Upper lobe of left lung (tissue), 6 donors: Measurements from ENCODE around the gene CUEDC1. TPM values are rescaled to one million over a fixed set of nuclear protein-coding genes. Genes with fewer than 3 reads are reported as not detected.

Experiments
- ATAC-seq, 2 donors: fragments of 200-7000 bp; cut with Tn5 transposase; one replicate each; pipeline ENCODE4 v1.9.1; 2022; ENCODE audit warnings: mild to moderate bottlenecking in 2 of 2, moderate library complexity in 2 of 2; ENCODE audit not compliant: low FRiP score in 2 of 2
- DNase-seq, 2 donors: peaks; one replicate each; pipeline ENCODE4 v3.0.0-alpha.2; 2019 to 2020
- H3K27ac ChIP-seq, 4 donors: fragments of 200-600 bp; sonication (generic); one replicate each; pipeline ENCODE4 v1.5.1; 2016 to 2019
- H3K27me3 ChIP-seq, 4 donors: fragments of 200-600 bp; sonication (generic); one replicate each; pipeline ENCODE4 v1.5.1; 2017 to 2019
- H3K36me3 ChIP-seq, 4 donors: fragments of 200-600 bp; sonication (generic); one replicate each; pipeline ENCODE4 v1.5.1; 2016 to 2019
- H3K4me1 ChIP-seq, 4 donors: fragments of 200-600 bp; sonication (generic); one replicate each; pipeline ENCODE4 v1.5.1; 2018 to 2019
- H3K4me3 ChIP-seq, 4 donors: fragments of 200-600 bp; sonication (generic); one replicate each; pipeline ENCODE4 v1.5.1; 2017 to 2019; ENCODE audit warnings: mild to moderate bottlenecking in 2 of 4, moderate library complexity in 1 of 4
- H3K9me3 ChIP-seq, 4 donors: fragments of 200-600 bp; sonication (generic); one replicate each; pipeline ENCODE4 v1.5.1; 2018 to 2019
- CTCF ChIP-seq, 6 experiments: fragments of 450-650 bp in 4 of 6; fragments of 200-600 bp in 2 of 6; sonication (generic) in 2 of 6; IDR thresholded peaks; one replicate each; pipeline ENCODE4 v1.5.1; 2016 to 2019; ENCODE audit warnings: antibody characterized with exemption in 6 of 6
- EP300 ChIP-seq, 4 donors: sonication (generic); formaldehyde crosslinking; IDR thresholded peaks; one replicate each; pipeline ENCODE4 v1.5.1; 2017; ENCODE audit warnings: antibody characterized with exemption in 4 of 4, control low read depth in 2 of 4
- POLR2A ChIP-seq, 4 donors: fragments of 450-650 bp; IDR thresholded peaks; one replicate each; pipeline ENCODE4 v1.5.1; 2016 to 2017; ENCODE audit warnings: antibody characterized with exemption in 4 of 4, mild to moderate bottlenecking in 2 of 4
- POLR2AphosphoS5 ChIP-seq, 2 donors: sonication (generic); formaldehyde crosslinking; IDR thresholded peaks; one replicate each; pipeline ENCODE4 v1.5.1; 2017; ENCODE audit warnings: antibody characterized with exemption in 2 of 2
- WGBS, 2 donors: methylation state at CpG; one replicate each; pipeline ENCODE4 v1.1.5; 2017 to 2018; 5-methylcytosine and 5-hydroxymethylcytosine counted together
- total RNA-seq, 6 donors: library from RNA; depleted of rRNA in 4 of 6; stranded (reverse); fragments of >200 nt in 4 of 6; gene quantifications; one replicate each; pipeline versions ENCODE4 v1.1.0 to v1.2.1, GENCODE V29; 2016 to 2021
- donor health status: DM: no; HTN: no; CAD: no; lungs with moderate emphysema.
- donor health status: DM: no; HTN: yes; CAD: no; lungs with severe emphysema.

CUEDC1 gene
- total RNA-seq, 6 donors from 2014 or later, result 33.3 to 119 (median 54.4) TPM

DNA sequence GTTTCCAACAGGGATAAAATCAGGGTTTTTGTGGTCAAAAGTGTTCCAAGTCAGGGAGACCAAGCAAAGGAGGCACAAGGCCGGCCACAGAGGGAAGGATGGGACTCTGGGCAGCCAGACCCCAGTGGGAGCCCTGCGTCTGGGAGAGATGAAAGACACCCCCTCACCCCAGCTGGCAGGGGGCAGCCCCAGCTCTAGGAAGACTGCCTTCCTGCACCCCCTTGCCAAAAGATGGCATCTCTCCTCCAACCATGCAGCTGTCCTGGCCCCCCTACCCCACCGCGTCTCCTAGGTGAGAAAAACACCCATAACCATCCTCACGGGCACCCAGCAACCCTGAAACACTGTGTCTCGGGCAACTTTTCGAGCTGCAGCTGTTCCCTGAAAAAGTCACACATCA, 51.3 kb downstream of the CUEDC1 start:
- no peak for ATAC-seq
- H3K36me3 ChIP-seq, result no peaks in the 10 kb centered on the region
- no peaks in the 10 kb centered on the region for H3K27me3 ChIP-seq
- no peaks in the 10 kb centered on the region for H3K9me3 ChIP-seq
- peak overlapping the region; percentile 82 to 93 (median 92) for H3K27ac ChIP-seq
- DNase-seq, result no peak
- TF ChIP-seq CTCF (IDR thresholded peaks at IDR 0.05) (no peak), EP300 (IDR thresholded peaks at IDR 0.05) (no peak)
- WGBS, 2 donors, result 86 to 95% methylated on average over 7 of the region's 7 CpGs
- H3K4me1 ChIP-seq, result peaks cover 63 to 77% (median 66%) of the 10 kb centered on the region in 4 donors
- H3K4me3 ChIP-seq, result no peak overlapping the region

DNA sequence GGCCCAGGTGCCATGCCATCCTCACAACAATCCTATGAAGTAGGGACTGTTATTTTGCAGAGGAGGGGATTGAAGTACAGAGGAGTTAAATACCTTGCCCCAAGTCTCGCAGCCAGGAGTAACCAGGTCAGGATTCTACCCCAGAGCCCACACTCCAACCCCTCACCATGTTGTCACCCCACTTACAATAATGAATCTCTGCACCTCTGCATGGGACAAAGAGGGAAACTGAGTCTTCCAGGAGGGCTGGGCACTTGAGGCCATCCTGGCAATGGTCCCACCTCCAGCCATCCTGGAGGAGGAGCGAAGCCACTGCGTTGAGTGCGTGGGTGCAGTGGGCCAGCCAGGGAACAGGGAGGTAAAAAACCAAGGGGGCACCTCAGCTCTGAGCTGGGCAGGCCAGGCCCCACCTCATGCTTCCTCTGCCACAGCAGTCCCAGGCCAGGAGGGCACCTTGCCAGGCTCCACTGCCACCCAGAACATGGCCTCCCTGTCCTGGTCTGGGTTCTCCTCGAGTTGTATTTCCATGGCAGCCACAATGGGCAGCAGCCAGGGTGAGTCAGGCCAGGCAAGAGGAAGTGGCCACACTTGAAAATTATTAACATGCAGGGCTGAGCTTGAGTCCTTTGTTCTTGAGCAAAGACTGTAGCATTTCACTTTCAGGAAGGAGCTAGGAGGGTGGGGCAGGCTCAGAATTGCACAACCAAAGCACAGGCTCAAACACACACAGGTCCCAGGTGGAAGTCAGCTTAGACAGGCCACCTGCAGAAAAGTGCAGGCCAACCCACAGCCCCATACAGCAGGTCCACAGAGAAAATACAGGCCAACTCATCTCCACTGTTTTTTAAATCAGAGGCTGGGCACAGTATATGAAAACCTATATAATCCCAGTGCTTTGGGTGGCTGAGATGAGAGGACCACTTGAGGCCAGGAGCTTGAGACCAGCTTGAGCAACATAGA, 52.1 kb downstream of the CUEDC1 start:
- TF ChIP-seq CTCF (IDR thresholded peaks at IDR 0.05) (no peak), POLR2A (IDR thresholded peaks at IDR 0.05) (peak in 2 of 4 donors; percentile 16 to 39), POLR2AphosphoS5 (IDR thresholded peaks at IDR 0.05) (peak; percentile 77 to 84), EP300 (IDR thresholded peaks at IDR 0.05) (peak in 2 of 4 donors; percentile 28 to 80)
- ATAC-seq, result peak; percentile 81 to 88
- no peaks in the 10 kb centered on the region for H3K9me3 ChIP-seq
- H3K36me3 ChIP-seq, result no peaks in the 10 kb centered on the region
- peaks cover 71 to 85% (median 75%) of the 10 kb centered on the region in 4 donors for H3K4me1 ChIP-seq
- H3K27me3 ChIP-seq, result no peaks in the 10 kb centered on the region
- peak; percentile 72 to 98 for DNase-seq
- H3K4me3 ChIP-seq, result no peak overlapping the region
- H3K27ac ChIP-seq, result peak overlapping the region; percentile 82 to 93 (median 92)
- WGBS, 2 donors, result 48 to 72% methylated on average over 4 to 5 of the region's 5 CpGs

GRCh38 chr17:57902117-57902799, 53.0 kb downstream of the CUEDC1 start:
- peak overlapping the region; percentile 82 to 93 (median 92) for H3K27ac ChIP-seq
- H3K27me3 ChIP-seq, result no peaks in the 10 kb centered on the region
- no peaks in the 10 kb centered on the region for H3K9me3 ChIP-seq
- 68 to 71% methylated on average over 11 to 13 of the region's 13 CpGs for WGBS, 2 donors
- peaks cover 76 to 92% (median 79%) of the 10 kb centered on the region in 4 donors for H3K4me1 ChIP-seq
- ATAC-seq, result no peak
- no peak for DNase-seq
- TF ChIP-seq EP300 (IDR thresholded peaks at IDR 0.05) (no peak), POLR2AphosphoS5 (IDR thresholded peaks at IDR 0.05) (no peak)
- H3K36me3 ChIP-seq, result no peaks in the 10 kb centered on the region
- H3K4me3 ChIP-seq, result no peak overlapping the region

DNA sequence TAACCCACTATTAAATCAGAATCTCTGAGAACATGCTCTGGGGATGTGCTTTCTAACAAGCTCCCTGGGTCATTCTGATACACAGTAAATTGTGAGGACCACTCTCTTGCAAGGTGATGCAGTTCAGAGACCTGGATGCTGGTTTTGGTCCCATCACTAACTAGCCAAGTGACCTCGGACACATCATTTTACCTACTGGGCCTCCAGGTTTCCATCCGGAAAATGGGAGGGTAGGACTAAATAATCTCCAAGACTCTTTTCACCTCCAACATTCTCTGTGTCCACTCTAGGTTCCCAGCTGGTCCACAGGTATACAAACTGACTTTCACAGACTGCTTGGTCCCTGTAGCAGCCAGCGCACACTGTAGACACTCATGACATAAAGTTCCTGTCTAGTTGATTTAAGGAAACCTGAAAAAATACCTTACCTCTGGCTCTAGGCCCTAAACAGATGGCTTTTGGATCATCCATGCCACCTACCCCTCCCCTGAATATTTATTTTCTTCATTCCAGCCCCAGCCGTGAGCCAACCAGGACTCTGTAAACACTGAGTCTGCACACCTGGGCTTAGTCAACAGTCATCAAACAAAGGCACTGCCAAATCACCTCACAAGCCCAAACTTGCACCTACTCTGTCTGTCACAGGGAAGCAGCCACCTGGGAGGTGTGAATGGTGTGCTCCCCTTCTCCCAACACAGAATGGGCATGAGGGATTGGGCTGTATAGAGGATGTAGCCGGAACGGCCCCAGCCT, 54.0 kb downstream of the CUEDC1 start:
- H3K4me3 ChIP-seq, result no peak overlapping the region
- no peaks in the 10 kb centered on the region for H3K9me3 ChIP-seq
- H3K36me3 ChIP-seq, result no peaks in the 10 kb centered on the region
- peak overlapping the region; percentile 83 to 93 (median 92) for H3K27ac ChIP-seq
- TF ChIP-seq POLR2AphosphoS5 (IDR thresholded peaks at IDR 0.05) (no peak), CTCF (IDR thresholded peaks at IDR 0.05) (no peak), POLR2A (IDR thresholded peaks at IDR 0.05) (peak in 1 of 4 donors; percentile 17), EP300 (IDR thresholded peaks at IDR 0.05) (no peak)
- peaks cover 76 to 91% (median 79%) of the 10 kb centered on the region in 4 donors for H3K4me1 ChIP-seq
- DNase-seq (peak in 1 of 2 donors; percentile 54), ATAC-seq (no peak)
- WGBS, 2 donors, result 70 to 86% methylated on average over 6 of the region's 6 CpGs
- H3K27me3 ChIP-seq, result no peaks in the 10 kb centered on the region
